Suprapubic skin (tissue), 4 donors: Measurements from ENCODE around the gene TGM2. TPM values are rescaled to one million over a fixed set of nuclear protein-coding genes. Genes with fewer than 3 reads are reported as not detected.

Source experiments
- DNase-seq, 2 donors: peaks; one replicate each; pipeline ENCODE4 v3.0.0-alpha.2; 2019; ENCODE audit warnings: low spot score in 2 of 2
- H3K27ac ChIP-seq: fragments of 200-600 bp; sonication (generic); one replicate; pipeline ENCODE4 v1.5.1; 2019
- H3K27me3 ChIP-seq: fragments of 200-600 bp; sonication (generic); one replicate; pipeline ENCODE4 v1.5.1; 2019
- H3K36me3 ChIP-seq: fragments of 200-600 bp; sonication (generic); one replicate; pipeline ENCODE4 v1.5.1; 2019
- H3K4me1 ChIP-seq: fragments of 200-600 bp; sonication (generic); one replicate; pipeline ENCODE4 v1.5.1; 2019
- H3K4me3 ChIP-seq: fragments of 200-600 bp; sonication (generic); one replicate; pipeline ENCODE4 v1.5.1; 2019; ENCODE audit warnings: mild to moderate bottlenecking
- H3K9me3 ChIP-seq: fragments of 200-600 bp; sonication (generic); one replicate; pipeline ENCODE4 v1.5.1; 2019
- EP300 ChIP-seq: sonication (generic); formaldehyde crosslinking; IDR thresholded peaks from one replicate; pipeline ENCODE4 v1.6.1; 2017; ENCODE audit warnings: antibody characterized with exemption
- POLR2A ChIP-seq, 2 donors: fragments of 450-650 bp; IDR thresholded peaks; one replicate each; pipeline ENCODE4 v1.6.1; 2017; ENCODE audit warnings: antibody characterized with exemption in 2 of 2, mild to moderate bottlenecking in 2 of 2, moderate library complexity in 2 of 2
- POLR2AphosphoS5 ChIP-seq, 3 donors: sonication (generic); formaldehyde crosslinking; IDR thresholded peaks; one replicate each; pipeline ENCODE4 v1.6.1; 2017; ENCODE audit warnings: antibody characterized with exemption in 3 of 3
- WGBS: methylation state at CpG from one replicate; pipeline ENCODE4 v1.1.5; 2018; 5-methylcytosine and 5-hydroxymethylcytosine counted together
- total RNA-seq, 4 donors: library from RNA; depleted of rRNA; stranded (reverse); fragments of >200 nt; gene quantifications; one replicate each; pipeline ENCODE4 v1.1.0, GENCODE V29; 2016
- TF ChIP-seq, protein P1 (sequence below), 2 donors: fragments of 200-600 bp in 1 of 2; fragments of 450-650 bp in 1 of 2; sonication (generic) in 1 of 2; IDR thresholded peaks; one replicate each; pipeline ENCODE4 v1.5.1; 2016 to 2019; ENCODE audit warnings: antibody characterized with exemption in 2 of 2, mild to moderate bottlenecking in 1 of 2, moderate library complexity in 1 of 2

Gene TGM2
- total RNA-seq, 4 donors from 2014 or later, result 1.5 to 6.6 (median 3.8) TPM

DNA sequence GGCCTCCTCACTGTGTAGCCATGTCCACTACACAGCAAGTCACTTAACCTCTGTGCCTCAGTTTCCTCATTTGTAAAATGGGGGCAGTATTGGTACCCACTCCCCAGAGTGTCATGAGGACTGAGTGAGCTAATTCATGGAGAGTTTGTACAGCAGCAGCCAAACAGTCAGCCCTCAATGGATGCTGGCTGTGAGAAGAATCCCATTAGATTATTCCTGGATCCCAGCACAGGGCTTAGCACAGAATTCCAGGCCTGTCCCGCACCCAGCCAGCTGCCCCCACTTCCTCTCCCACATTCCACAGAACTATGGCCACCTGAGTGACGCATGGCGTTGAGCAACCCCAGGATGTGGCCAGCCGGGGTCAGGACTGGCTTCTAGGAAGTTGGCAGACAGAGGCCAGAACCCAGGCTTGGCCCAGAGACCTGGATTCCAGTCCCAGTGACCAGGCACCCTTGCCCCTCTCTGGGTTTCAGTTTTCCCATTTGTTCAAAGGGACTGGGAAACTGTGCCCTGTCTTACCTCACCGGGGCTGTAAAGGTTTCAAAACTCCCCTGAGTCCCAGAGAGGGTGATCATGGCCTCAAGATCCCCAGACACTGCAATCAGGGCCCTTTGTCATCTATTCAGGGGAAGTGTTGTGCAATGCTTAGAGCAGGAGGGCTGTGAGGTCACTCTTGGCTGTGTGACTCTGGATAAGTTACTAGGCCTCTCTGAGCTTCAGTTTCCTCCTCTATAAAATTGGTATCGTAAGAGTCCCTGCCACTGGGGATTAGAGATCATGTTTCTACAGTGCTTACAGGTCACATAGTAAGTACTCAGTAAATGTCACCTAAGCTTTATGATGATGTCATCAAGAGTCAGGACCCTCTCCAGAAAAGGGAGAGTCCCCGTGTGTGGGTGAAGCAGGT is 3.0 kb upstream of the TGM2 start:
- H3K27ac ChIP-seq, result no peak overlapping the region
- H3K9me3 ChIP-seq, result no peaks in the 10 kb centered on the region
- no peaks in the 10 kb centered on the region for H3K36me3 ChIP-seq
- peaks cover 12% of the 10 kb centered on the region for H3K4me1 ChIP-seq
- DNase-seq, result no peak
- no peak overlapping the region for H3K4me3 ChIP-seq
- TF ChIP-seq POLR2A (IDR thresholded peaks at IDR 0.05) (no peak), EP300 (no peak), POLR2AphosphoS5 (IDR thresholded peaks at IDR 0.05) (no peak)
- TF ChIP-seq, protein P1, sequence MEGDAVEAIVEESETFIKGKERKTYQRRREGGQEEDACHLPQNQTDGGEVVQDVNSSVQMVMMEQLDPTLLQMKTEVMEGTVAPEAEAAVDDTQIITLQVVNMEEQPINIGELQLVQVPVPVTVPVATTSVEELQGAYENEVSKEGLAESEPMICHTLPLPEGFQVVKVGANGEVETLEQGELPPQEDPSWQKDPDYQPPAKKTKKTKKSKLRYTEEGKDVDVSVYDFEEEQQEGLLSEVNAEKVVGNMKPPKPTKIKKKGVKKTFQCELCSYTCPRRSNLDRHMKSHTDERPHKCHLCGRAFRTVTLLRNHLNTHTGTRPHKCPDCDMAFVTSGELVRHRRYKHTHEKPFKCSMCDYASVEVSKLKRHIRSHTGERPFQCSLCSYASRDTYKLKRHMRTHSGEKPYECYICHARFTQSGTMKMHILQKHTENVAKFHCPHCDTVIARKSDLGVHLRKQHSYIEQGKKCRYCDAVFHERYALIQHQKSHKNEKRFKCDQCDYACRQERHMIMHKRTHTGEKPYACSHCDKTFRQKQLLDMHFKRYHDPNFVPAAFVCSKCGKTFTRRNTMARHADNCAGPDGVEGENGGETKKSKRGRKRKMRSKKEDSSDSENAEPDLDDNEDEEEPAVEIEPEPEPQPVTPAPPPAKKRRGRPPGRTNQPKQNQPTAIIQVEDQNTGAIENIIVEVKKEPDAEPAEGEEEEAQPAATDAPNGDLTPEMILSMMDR (IDR thresholded peaks at IDR 0.05), result no peak
- H3K27me3 ChIP-seq, result no peaks in the 10 kb centered on the region
- 76% methylated on average over 7 of the region's 7 CpGs for WGBS

DNA sequence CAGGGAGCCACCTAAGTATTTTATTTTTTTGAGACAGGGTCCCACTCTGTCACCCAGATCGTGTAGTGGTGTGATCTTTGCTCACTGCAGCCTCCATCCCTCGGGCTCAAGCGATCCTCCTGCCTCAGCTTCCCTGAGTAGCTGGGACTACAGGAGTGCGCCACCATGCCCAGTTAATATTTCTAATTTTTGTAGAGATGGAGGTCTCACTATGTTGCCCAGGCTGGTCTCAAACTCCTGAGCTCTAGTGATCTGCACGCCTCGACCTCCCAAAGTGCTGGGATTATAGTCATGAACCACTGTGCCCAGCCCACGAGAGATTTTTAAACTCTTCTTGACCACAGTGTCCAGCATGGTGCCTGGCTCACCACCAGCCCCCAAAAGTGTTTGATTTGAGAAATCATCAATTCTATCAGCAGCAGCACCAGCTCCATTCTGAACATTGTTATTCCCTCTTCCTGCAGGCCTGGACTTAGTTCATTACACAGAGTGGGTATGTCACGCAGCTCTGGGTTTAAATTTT is 2.3 kb upstream of the TGM2 start:
- no peak for DNase-seq
- Histone ChIP-seq H3K27ac (no peak overlapping the region), H3K36me3 (no peaks in the 10 kb centered on the region), H3K9me3 (no peaks in the 10 kb centered on the region), H3K27me3 (no peaks in the 10 kb centered on the region), H3K4me1 (peaks cover 12% of the 10 kb centered on the region), H3K4me3 (no peak overlapping the region)
- TF ChIP-seq POLR2AphosphoS5 (IDR thresholded peaks at IDR 0.05) (no peak), POLR2A (IDR thresholded peaks at IDR 0.05) (no peak), EP300 (no peak)
- TF ChIP-seq, protein P1 (IDR thresholded peaks at IDR 0.05), result no peak
- WGBS, result 93% methylated on average over 8 of the region's 8 CpGs

DNA sequence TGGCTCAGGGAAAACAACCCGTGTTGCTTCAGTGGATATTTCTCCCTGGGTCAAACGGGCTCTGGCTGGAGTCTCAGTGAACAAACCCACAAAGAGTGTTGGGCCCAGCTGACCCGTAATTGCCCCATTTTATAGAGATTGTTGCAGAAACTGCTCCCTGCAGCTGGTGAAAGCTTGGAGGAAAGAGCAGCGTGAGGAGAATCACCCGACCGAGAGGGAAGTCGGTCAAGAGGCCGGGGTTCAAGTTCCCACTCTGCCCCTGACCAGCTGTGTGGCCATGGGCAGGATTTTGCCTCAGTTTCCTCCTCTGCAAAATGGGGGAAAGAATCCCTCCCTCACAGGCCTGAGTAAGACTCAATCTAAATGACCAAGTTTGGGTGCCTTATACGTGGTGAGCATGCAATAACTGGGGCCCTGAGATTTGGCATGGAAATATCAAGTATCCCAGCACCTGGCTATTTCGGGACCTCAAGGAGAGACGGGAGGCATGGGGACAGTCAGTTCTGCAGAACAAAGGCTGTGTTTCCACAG is 1.7 kb upstream of the TGM2 start:
- Histone ChIP-seq H3K27me3 (no peaks in the 10 kb centered on the region), H3K36me3 (no peaks in the 10 kb centered on the region), H3K9me3 (no peaks in the 10 kb centered on the region), H3K4me3 (no peak overlapping the region), H3K27ac (no peak overlapping the region), H3K4me1 (peaks cover 12% of the 10 kb centered on the region)
- TF ChIP-seq, protein P1 (IDR thresholded peaks at IDR 0.05), result no peak
- TF ChIP-seq POLR2A (IDR thresholded peaks at IDR 0.05), result no peak
- TF ChIP-seq POLR2AphosphoS5 (IDR thresholded peaks at IDR 0.05), result no peak
- TF ChIP-seq EP300, result no peak
- no peak for DNase-seq
- 87% methylated on average over 11 of the region's 11 CpGs for WGBS

DNA sequence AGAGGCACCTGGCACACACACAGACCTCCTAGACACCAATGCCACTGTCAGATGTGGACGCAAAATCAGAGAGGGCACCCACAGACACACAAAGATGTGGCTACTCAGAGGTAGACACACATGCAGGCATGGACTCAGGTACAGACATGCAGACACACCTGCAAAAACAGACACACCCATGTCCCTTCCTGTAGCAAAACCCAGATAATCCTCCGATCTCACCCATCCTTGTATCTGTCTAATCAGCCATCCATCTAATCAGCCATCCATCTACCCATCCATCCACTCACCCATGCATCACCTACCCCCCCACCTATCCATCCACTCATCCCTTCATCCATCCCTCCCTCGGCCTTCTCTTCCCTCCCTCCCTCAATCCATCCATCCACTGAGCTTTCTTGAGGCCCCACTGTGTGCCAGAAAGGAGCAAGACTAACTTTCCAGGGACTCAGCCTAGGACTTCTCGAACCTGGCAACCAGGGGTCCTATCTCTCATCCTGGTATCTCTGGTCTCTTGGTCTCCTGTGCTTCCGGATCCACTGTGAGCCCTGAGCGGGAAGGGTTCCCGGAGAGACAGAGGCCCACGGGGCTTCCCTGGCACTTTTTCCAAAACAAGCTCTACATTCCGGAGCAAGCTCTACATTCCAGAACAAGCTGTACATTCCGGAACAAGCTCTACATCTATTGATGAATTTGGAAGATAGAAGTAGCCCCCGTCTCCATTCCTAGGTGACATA is 1.1 kb upstream of the TGM2 start:
- DNase-seq, result no peak
- Histone ChIP-seq H3K4me3 (no peak overlapping the region), H3K4me1 (peaks cover 12% of the 10 kb centered on the region), H3K36me3 (no peaks in the 10 kb centered on the region), H3K27ac (no peak overlapping the region), H3K27me3 (no peaks in the 10 kb centered on the region), H3K9me3 (no peaks in the 10 kb centered on the region)
- 62% methylated on average over 11 of the region's 11 CpGs for WGBS
- TF ChIP-seq, protein P1 (IDR thresholded peaks at IDR 0.05), result no peak
- TF ChIP-seq EP300 (no peak), POLR2A (IDR thresholded peaks at IDR 0.05) (no peak), POLR2AphosphoS5 (IDR thresholded peaks at IDR 0.05) (no peak)
